ENCODE measurements around the gene DSCAM.

Gene DSCAM

GRCh38 chr21:40060083-40060677 is 786.8 kb downstream of the DSCAM start:
- no peak for TF ChIP-seq TAF1 (IDR thresholded peaks at IDR 0.05; ENCODE audit: borderline replicate concordance, insufficient read depth, low read length)
- TF ChIP-seq, protein P1, sequence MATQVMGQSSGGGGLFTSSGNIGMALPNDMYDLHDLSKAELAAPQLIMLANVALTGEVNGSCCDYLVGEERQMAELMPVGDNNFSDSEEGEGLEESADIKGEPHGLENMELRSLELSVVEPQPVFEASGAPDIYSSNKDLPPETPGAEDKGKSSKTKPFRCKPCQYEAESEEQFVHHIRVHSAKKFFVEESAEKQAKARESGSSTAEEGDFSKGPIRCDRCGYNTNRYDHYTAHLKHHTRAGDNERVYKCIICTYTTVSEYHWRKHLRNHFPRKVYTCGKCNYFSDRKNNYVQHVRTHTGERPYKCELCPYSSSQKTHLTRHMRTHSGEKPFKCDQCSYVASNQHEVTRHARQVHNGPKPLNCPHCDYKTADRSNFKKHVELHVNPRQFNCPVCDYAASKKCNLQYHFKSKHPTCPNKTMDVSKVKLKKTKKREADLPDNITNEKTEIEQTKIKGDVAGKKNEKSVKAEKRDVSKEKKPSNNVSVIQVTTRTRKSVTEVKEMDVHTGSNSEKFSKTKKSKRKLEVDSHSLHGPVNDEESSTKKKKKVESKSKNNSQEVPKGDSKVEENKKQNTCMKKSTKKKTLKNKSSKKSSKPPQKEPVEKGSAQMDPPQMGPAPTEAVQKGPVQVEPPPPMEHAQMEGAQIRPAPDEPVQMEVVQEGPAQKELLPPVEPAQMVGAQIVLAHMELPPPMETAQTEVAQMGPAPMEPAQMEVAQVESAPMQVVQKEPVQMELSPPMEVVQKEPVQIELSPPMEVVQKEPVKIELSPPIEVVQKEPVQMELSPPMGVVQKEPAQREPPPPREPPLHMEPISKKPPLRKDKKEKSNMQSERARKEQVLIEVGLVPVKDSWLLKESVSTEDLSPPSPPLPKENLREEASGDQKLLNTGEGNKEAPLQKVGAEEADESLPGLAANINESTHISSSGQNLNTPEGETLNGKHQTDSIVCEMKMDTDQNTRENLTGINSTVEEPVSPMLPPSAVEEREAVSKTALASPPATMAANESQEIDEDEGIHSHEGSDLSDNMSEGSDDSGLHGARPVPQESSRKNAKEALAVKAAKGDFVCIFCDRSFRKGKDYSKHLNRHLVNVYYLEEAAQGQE (IDR thresholded peaks at IDR 0.05; ENCODE audit: insufficient read depth in 1 of 2, low read depth in 2 of 2, low read length in 2 of 2): no peak
- no peak for TF ChIP-seq FOXP2 (optimal IDR thresholded peaks at IDR 0.05; ENCODE audit: borderline replicate concordance, extremely low read depth, extremely low read length, insufficient read depth)
- TF ChIP-seq SIN3A (IDR thresholded peaks at IDR 0.05; ENCODE audit: borderline replicate concordance, insufficient read depth, low read length): no peak
- TF ChIP-seq POLR2AphosphoS5 (IDR thresholded peaks at IDR 0.05; ENCODE audit: low read depth, low read length): no peak

DNA sequence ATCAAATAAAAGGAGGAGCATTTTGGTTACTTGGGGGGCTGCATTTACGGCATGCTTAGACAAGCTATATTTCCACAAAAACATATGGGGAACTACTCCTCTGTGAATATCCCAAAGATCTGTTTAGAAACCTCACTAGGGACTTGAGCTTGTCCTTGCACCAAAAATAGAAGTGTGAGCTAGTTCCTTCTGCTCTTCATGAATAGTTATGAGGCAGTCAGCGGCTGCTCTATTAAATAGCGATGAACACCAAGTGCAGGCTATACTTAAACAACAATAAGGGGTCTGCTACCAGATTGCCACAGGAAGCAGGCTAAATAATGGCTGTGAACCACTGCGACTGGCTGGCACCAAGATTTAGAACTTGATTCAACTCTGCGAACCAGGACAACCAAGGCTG is 789.6 kb downstream of the DSCAM start:
- no peak for TF ChIP-seq TAF1 (IDR thresholded peaks at IDR 0.05; ENCODE audit: borderline replicate concordance, insufficient read depth, low read length)

- TF ChIP-seq TAF1 (IDR thresholded peaks at IDR 0.05; ENCODE audit: borderline replicate concordance, insufficient read depth, low read length): no peak
- TF ChIP-seq, protein P1 (IDR thresholded peaks at IDR 0.05; ENCODE audit: insufficient read depth in 1 of 2, low read depth in 2 of 2, low read length in 2 of 2): no peak
These were observed 790.9 kb downstream of the DSCAM start for GRCh38 chr21:40056031-40056430.

- TF ChIP-seq FOXP2 (optimal IDR thresholded peaks at IDR 0.05; ENCODE audit: borderline replicate concordance, extremely low read depth, extremely low read length, insufficient read depth) (no peak), TAF1 (IDR thresholded peaks at IDR 0.05; ENCODE audit: borderline replicate concordance, insufficient read depth, low read length) (no peak), SIN3A (IDR thresholded peaks at IDR 0.05; ENCODE audit: borderline replicate concordance, insufficient read depth, low read length) (no peak), POLR2AphosphoS5 (IDR thresholded peaks at IDR 0.05; ENCODE audit: low read depth, low read length) (no peak)
- TF ChIP-seq, protein P1 (IDR thresholded peaks at IDR 0.05; ENCODE audit: insufficient read depth in 1 of 2, low read depth in 2 of 2, low read length in 2 of 2): no peak
These were observed 792.6 kb downstream of the DSCAM start for GRCh38 chr21:40054403-40054802.

DNA sequence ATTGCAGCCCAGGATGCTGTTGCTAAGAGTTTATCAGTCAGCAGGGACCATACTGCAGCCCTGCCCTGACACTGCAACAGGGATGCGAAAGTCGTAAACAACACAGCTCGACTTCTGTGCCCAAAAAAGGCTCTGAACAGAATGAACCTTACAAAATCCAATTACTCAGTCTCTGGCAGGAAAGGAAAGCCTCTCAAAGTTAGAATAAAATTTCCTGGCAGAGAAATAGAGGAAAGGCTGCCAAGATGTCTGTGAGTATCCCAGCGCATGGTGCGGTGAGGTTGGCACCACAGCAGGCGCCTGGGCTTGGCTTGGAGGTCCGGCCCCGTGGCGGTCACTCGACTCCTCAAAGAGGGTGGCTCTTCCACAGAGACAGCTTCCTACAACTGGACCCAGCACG is 794.0 kb downstream of the DSCAM start:
- TF ChIP-seq POLR2AphosphoS5 (IDR thresholded peaks at IDR 0.05; ENCODE audit: low read depth, low read length): no peak
- no peak for TF ChIP-seq SIN3A (IDR thresholded peaks at IDR 0.05; ENCODE audit: borderline replicate concordance, insufficient read depth, low read length)
- TF ChIP-seq FOXP2 (optimal IDR thresholded peaks at IDR 0.05; ENCODE audit: borderline replicate concordance, extremely low read depth, extremely low read length, insufficient read depth): no peak
- TF ChIP-seq, protein P1 (IDR thresholded peaks at IDR 0.05; ENCODE audit: insufficient read depth in 1 of 2, low read depth in 2 of 2, low read length in 2 of 2): no peak
- no peak for TF ChIP-seq TAF1 (IDR thresholded peaks at IDR 0.05; ENCODE audit: borderline replicate concordance, insufficient read depth, low read length)

All from PFSK-1 (cell line).